ENCODE measurements around the gene NIPAL3.
"Not testable (repeated sequence)": the region's sequence is repeated elsewhere in the genome, so short reads cannot be mapped to it uniquely, and the experiment has no call there.

The NIPAL3 gene

DNA sequence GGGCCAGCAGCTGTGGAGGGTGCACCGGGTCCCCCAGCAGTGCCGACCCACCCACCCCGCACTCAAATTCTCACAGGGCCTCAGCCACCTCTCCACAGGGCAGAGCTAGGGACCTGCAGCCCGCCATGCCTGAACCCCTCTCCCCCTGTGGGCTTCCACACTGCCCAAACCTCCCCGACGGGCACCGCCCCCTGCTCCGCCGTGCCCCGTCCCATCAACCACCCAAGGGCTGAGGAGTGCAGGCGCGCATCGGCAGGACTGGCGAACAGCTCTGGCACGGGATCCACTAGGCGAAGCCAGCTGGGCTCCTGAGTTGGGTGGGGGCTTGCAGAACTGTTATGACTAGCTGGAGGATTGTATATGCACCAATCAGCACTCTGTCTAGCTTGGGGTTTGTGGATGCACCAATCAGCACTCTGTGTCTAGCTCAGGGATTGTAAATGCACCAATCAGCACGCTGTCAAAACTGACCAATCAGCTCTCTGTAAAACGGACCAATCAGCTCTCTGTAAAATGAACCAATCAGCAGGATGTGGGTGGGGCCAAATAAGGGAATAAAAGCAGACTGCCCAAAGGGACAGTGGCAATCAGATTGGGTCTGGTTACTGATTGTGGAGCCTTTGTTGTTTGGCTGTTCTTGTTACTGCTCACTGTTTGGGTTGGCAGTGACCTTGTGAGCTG is 74.6 kb downstream of the NIPAL3 start:
- no peak for DNase-seq (ENCODE audit: low read depth)

DNA sequence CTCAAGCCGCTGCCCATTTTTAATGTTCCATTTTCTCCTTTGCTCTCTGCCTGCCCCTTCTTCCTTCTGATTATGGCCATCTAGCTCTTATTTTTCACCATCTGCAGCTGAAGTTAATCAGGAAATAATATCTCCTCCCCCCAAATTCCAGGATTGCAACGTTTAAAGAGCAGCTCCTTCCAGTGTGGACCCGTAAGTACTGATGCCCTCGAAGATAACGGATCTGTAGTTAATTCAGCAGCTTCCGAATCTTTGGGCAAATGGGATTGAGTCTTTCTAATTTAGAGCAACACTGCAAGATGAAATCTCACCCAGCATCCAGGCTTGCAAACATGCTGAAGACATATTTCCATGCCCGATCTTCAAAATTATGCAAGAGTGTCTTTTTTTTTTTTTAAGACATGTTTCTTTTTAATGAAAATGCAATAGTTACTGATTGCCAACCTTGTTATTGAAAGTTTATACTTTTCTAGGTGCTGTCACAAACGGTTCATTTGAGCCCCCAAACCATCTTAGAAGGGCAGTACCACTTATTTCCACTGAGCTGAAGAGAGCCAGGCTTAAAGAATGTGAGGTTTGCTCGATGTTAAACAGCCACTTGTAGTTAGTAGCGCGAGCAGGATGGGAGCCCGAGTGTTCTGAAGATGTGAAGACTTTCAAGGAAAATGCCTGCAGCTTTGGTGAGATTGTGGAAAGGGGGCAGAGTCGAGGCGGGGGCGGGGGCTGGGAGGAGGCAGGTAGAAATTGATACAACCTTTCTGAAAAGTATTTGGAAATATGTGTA is 76.2 kb downstream of the NIPAL3 start:
- DNase-seq (ENCODE audit: low read depth) = no peak

DNA sequence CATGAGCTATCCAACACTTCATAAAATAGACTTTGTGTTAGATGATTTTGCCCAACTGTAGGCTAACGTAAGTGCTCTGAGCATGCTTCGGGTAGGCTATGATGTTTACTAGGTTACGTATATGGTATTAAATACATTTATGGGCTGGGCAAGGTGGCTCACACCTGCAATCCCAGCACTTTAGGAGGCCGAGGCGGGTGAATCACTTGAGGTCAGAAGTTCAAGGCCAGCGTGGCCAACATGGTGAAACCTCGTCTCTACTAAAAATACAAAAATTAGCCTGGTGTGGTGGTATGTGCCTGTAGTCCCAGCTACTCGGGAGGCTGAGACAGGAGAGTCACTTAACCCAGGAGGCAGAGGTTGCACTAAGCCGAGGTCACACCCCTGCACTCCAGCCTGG is 77.3 kb downstream of the NIPAL3 start:
- DNase-seq (ENCODE audit: low read depth) = not testable (repeated sequence)

DNA sequence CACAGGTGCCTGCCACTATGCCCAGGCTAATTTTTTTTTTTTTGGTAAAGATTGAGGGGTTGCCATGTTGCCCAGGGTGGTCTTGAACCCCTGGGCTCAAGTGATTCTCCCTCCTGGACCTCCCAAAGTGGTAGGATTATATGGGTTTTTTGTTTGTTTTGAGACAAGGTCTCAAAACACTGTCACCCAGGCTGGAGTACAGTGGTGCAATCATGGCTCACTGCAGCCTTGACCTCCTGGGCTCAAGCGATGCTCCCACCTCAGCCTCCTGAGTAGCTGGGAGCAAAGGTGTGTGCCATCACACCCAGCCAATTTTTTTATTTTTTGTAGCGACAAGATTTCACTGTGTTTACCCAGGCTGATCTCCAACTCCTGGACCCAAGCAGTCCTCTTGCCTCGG is 78.2 kb downstream of the NIPAL3 start:
- DNase-seq (ENCODE audit: low read depth) = no peak

DNA sequence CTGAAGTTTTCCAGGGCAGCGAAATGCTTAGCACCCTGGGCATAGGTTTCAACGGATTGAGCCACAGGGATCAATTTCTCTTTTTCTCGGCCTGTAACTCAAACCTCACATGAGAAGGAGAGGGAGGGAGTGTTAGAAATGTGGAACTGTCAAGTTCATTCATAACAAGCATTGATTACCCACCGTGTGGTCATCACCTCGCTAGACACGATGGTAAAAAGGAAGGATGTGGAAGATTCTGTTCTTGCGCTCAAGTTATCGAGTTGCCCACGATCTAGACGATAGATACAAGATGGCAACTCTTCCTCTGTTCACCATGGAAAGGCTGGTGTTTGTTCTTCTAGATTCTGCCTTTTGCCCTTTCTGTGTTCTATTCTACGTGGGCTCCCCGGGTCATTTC is 83.0 kb downstream of the NIPAL3 start:
- DNase-seq (ENCODE audit: low read depth) = no peak

DNA sequence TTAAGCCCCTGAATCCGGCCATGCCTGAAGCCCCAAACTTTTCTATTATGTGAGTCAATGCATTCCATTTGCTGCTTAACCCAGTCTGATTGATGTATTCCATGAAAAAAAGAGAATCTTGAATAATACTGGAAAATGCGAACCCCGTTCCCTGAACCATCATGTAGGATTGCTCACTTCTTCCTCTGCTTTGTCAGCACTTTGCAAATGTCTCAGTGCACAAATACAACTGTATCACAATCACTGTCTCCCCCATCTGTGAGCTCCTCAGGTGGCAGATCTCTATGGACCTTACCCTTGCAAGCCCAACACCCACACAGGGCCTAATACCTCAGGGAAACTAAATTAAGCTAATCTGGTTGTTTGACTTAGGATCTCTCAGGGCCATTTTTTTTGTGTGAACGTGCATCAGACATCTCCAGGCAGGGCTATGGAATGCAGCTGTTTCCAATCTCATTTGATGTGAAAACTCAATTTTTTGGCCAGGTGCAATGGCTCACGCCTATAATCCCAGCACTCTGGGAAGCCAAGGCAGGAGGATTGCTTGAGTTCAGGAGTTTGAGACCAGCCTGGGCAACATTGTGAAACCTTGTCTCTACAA is 84.9 kb downstream of the NIPAL3 start:
- no peak for DNase-seq (ENCODE audit: low read depth)

DNA sequence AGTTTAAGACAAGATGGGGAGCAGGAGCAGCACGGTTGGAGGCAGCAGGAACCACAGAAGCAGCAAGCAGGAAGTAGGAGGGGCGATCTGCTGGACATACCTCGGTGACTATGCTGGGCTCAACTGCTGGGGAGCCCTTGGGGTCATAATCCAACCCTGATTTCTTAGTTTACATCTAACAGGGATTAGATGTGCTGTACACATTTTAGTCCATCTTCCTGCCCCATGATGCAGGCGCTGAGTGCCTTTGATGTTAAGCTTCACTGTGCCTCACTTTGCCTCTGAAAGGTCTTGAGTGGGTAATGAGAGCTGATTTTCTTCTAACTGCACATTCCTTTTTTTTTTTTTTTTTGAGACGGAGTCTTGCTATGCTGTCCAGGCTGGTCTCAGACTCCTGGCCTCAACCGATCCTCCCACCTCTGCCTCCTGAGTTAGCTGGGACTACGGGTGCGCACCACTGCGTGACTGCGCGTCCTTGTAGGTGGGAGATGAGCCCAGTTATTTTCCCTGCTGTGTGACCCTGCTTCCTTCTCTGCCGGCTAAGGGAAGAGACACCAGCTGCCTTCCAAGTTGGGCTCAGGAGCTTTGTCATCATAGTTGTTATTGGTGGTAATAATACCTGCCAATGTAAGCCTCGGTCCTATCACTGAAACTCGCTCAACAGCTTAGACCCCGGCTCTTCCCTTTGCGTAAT is 85.9 kb downstream of the NIPAL3 start:
- no peak for DNase-seq (ENCODE audit: low read depth)

DNA sequence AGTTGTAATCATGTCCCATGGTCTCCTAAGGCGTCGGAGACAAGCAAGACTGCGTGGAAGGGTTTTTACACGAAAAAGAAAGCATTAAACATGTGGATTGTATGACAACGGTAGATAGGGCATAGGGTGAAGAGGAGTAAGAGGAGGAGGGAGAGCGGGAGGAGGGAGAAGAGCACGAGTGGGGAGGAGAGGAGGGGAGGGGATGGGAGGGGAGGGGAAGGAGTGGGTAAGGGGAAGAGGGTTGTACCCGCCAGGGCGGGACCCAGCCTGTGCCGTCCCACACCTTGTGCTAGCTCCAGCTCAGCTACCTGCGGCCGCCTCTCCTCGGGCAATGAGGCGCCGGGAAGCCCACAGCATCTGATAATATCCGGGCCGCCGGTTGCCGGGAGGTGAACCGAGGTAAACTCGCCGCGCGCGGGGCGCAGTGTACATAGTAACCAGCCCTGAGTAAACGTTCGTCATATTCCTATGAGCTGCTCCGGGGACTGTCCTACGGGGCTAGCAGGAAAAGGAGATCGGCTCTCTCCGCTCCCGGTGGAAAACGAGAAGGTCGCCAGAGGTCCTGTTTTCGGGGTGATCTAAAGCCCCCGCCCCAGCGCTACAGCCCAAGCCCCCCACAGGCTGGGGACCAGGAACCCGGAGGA is 86.6 kb downstream of the NIPAL3 start:
- DNase-seq (ENCODE audit: low read depth) = peak; percentile 32

DNA sequence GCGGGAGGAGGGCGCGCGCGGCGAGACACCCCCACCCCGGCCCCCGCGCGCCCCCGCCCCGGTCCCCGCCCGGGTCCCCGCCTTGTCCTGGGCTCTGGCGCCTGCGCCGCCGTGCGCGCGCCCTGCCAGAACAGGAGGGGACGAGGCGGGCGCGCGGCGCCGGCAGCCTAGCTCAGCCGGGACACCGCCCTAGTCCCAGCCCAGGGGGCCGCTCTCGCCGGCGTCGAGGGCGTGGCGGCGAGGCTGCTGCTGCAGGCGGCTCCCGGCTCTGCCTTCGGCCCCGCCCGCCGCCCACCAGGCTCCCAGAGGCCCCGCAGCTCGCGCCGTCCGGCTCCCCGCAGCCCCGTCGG is 87.1 kb downstream of the NIPAL3 start, which contains the start of gene RCAN3:
Gene RCAN3 (plus strand): TSS at position 128 of the 350 bp plus-strand sequence. CDS start 11,537 bp downstream, outside the sequence.
- peak; percentile 51 for DNase-seq (ENCODE audit: low read depth)

DNA sequence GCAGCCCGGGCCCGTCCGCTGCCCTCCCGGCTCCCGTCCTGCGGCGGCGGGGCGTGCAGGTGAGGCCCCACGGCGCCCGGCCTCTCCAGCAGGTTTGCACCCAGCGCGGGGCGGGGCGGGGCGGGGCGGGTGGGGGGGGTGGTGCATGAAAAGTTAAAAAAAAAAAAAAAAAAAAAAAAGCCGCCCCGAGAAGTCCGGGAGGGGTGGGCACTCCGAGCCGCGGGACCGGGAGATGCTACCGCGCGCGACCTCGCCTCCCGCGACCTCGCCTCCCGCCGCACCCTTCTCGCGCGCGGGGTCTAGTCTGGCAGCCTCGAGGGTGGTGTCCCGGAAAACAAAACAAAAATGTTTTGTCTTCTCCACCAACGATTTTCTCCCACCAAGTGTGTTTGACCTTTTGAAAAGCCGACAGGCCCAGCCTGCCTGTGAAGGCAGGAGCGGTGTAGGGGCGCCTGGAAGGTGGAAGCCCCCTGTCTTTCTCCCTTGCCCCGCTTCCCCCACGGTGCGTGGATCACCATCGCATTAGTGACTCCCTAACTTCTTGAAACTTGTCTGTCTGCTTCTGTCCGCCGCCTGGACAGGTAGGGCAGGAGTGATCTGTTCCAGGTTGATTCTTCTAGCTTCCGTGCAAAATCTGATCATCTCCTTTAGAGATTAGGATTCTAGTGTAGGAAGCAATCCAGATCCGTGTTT is 87.6 kb downstream of the NIPAL3 start:
- DNase-seq (ENCODE audit: low read depth) = no peak

DNA sequence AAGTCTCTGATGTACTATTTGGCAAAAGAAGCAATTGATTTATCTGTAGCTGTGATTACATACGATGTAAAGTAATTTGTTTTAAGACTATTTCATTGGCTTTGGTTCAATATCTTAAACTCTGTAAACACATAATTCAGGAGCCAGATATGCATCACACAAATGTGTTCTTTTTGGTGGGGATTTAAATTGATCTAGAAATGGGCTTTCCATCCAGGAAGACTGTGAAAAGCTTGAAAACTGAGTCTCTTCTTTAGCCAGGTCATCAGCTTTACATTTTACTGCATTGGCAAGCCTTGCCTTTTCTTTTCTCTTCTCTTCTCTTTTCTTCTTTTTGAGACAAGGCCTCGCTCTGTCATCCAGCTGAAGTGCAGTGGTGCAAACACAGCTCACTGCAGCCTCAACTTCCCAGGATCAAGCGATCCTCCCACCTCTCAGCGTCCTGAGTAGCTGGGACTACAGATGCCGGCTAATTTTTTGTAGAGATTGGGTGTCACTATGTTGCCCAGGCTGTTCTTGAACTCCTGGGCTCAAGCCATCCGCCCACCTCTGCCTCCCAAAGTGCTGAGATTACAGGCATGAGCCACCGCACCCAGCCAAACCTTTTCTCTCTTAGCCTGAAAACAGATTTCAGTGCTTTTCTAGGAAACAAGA is 88.4 kb downstream of the NIPAL3 start:
- DNase-seq (ENCODE audit: low read depth) = no peak

DNA sequence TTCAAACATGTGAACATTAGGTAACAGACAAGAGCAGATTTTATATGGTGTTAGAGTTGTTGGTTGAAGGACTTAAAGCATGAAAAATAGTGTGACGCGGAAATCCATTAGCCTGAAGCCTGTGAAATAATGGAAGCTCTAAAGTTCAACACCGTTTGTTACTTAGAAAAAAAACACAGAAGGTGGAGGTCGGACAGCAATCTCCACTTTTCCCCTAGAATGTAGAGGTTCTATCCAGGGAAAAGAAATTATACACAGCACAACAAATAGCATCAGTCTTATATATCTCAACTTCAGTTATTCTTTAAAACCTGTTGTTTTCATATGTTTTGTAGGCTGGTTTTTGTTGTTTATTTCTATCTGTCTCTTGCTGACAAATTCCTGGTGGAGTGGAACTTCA is 89.0 kb downstream of the NIPAL3 start:
- no peak for DNase-seq (ENCODE audit: low read depth)

DNA sequence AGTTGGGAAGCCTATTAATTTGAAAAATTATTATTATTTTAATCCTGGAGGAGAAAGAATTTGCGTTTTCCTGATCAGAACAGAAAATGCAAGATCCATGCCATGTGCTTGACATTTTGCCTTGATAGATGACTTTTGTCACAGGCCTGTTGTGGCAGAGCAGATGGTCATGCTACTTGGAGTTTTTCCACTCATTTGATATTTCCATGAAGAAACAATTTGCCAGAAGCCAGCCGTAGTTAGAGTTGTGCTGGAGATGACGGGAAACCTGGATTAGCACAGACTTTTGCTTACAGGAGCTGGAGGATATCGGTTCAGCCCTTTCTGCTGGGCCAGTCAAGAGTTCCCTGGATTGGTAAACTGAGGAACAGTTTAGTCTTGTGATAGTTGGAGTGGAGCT is 90.2 kb downstream of the NIPAL3 start:
- no peak for DNase-seq (ENCODE audit: low read depth)

DNA sequence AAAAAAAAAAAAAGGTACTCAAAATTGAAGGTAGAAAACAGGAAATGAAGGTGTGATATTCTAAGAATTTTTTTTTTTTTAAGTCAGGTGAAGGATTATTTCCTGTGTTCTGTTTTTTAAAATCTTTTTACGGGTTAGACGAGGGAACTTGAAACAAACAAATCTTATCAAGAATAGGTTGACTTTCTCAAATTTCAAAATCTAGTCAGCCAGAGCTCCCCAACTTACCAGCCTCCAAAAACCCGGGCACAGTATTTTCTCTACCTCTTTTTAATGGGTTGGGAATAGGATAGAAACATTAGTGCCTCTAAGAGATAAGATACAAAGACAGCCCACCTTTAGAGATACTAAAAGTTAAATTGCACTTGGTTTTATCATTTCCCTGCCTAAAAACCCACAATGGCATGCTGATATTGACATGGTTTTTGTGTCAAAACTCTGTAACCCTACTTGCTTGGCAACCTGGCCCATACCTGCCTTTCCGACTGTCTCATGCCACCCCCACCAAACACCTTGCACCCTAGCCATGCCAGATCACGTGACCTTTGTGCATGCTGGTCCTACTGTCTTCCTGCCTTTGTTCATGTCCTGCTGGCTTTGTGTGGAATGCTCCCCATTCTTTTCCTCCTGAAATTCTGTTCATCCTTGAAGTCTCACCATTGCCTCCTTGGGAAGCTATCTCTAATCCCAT is 91.2 kb downstream of the NIPAL3 start:
- DNase-seq (ENCODE audit: low read depth) = no peak

DNA sequence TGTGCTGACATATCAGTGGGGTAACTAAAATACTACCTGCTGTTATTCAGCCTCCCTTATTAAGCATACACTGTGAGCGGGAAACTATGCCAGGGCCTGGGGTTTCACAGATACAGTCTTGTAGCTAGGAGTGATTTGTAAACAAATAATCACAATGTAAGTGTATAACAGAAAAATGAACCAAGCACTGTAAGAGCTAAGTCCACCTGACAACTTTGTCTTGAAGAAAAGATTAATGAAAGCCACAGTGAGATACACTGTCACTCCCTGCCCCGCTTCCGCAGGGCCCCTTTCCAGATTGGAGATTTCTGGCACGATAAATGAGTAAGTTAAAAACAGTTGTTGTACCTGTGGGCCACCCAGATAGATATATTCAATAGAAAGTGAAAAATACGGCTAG is 91.8 kb downstream of the NIPAL3 start:
- no peak for DNase-seq (ENCODE audit: low read depth)

DNA sequence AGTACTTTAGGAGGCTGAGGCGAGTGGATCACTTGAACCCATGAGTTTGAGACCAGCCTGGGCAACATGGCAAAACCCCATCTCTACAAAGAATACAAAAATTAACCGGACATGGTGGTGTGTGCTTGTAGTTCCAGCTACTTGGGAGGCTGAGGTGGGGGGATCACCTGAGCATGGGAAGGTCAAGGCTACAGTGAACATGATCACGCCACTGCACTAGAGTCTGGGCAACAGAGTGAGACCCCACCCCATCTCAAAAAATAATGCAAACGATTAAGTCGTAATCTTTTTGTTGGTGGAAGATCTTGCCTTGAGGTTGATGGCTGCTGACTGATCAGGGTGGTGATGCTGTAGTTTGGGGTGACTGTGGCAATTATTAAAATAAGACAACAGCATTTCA is 93.3 kb downstream of the NIPAL3 start:
- no peak for DNase-seq (ENCODE audit: low read depth)

DNA sequence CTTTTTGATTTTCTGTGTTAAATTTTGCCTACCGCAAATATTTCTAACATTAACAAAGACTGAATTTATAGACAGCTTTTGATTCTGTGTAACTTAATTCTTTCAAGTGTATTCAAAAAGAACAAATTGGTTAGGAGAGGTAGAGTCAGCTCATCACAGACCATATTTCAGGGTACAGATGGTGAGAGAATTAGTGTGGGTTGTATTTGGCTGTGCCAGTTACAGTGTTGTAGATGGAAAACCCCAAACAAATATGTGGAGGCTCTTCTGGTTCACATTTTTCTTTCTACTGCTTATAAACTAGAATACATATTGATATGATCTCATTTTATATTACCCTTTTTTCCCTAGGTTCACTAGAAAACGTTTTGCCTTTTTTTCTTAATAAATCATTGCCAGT is 98.1 kb downstream of the NIPAL3 start:
- no peak for DNase-seq (ENCODE audit: low read depth)

DNA sequence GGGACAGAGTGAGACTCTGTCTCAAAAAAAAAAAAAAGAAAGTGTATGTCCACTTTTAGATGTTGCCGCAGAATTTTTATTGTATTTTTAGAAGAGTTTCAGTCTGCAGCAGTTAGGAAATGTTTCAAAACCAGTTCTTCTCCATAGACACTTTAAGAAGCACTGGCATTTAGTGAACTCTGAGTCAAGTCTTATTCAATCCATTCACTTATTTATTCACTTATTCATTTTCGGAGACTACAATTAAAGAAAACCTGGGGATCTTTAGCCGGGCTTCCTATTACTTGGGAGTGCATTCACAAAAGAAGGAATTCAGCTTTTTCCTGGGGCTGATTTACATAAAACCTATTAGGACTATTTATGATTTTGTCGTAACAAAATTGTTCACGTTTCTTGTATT is 99.3 kb downstream of the NIPAL3 start:
- no peak for DNase-seq (ENCODE audit: low read depth)

DNA sequence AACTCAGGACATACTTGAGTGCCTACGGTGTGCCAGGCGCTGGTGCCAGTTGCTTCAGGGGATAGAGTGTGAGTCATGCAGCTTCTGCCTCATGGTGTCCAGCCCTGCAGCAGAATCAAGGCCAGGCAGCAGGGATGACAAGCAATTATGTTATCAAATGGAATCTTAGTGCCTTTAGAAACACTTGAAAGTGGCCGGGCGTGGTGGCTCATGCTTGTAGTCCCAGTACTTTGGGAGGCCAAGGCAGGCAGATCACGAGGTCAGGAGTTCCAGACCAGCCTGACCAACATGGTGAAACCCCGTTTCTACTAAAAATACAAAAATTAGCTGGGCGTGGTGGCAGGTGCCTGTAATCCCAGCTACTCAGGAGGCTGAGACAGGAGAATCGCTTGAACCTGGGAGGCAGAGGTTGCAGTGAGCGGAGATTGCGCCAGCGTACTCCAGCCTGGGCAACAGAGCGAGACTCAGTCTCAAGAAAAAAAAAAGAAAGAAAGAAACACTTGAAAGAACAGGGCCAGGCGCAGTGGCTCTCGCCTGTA is 100.1 kb downstream of the NIPAL3 start:
- DNase-seq (ENCODE audit: low read depth) = peak; percentile 19

DNA sequence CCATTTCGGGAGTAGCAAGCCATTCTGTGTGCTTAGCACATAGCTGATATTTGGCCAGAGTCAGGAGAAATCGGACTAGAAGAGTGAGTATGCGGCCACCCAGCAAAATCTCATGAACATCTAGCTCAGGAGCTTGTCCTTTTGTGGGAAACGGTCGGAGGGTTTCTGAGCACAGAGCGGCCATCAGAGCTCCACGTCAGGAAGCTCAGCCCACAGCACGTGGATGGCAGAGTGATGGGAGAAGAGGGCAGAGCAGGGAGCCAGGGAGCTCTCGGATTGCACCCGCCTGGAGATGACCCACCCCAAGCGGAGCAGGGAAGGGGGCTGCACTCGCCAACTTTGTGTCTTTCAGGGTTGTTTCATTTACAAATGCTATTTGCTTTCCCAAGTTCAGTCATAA is 100.9 kb downstream of the NIPAL3 start:
- DNase-seq (ENCODE audit: low read depth) = no peak

Measured in stromal cell of bone marrow (primary cell).